A549 (cell line): ENCODE data around the gene TDRD12. TPM values are rescaled to one million over a fixed set of nuclear protein-coding genes. Genes with fewer than 3 reads are reported as not detected.
"Not testable (repeated sequence)": the region's sequence is repeated elsewhere in the genome, so short reads cannot be mapped to it uniquely, and the experiment has no call there.

Experiments
- ATAC-seq, 2 experiments: fragments of 200-7000 bp in 1 of 2; fragments of >200 bp in 1 of 2; cut with Nextera tagmentation in 1 of 2; cut with Tn5 transposase in 1 of 2; 3 replicates each; pipeline versions ENCODE4 v1.8.0 to v1.9.1; 2018 to 2020; ENCODE audit warnings: mild to moderate bottlenecking in 1 of 2, moderate library complexity in 1 of 2
- CTCF ChIA-PET: fragments of 300-600 bp; sonication (Branson Sonifier 250); formaldehyde crosslinking; extraction: SDS; loops from one replicate; lab custom pipeline; 2021; ENCODE audit warnings: antibody characterized with exemption, inconsistent platforms; lab: Yijun Ruan, JAX
- POLR2A ChIA-PET: fragments of 350-600 bp; formaldehyde crosslinking; extraction: SDS; loops from one replicate; lab custom pipeline; 2021; ENCODE audit warnings: antibody characterized with exemption, inconsistent platforms; lab: Yijun Ruan, JAX
- DNase-seq, 2 experiments: peaks; one replicate each; pipeline versions ENCODE4 v3.0.0 to v3.0.0-alpha.2; 2011 to 2016; ENCODE audit warnings: low read depth in 1 of 2, low spot score in 1 of 2
- FAIRE-seq: peaks from 2 replicates; lab custom pipeline; 2011; peaks lifted over from hg19 to GRCh38; lab: Jason Lieb, UNC
- H3K27ac ChIP-seq, 2 experiments: fragments of >200 bp; sonication (Bioruptor Twin); formaldehyde crosslinking; 3 replicates each; pipeline ENCODE4 v1.5.1; 2016 to 2017
- H3K4me1 ChIP-seq: fragments of >200 bp; sonication (Bioruptor Twin); formaldehyde crosslinking; 3 replicates; pipeline ENCODE4 v1.6.1; 2016
- H3K4me2 ChIP-seq: fragments of >200 bp; sonication (Bioruptor Twin); formaldehyde crosslinking; 3 replicates; pipeline ENCODE4 v1.6.1; 2016
- H3K4me3 ChIP-seq: fragments of >200 bp; sonication (Bioruptor Twin); formaldehyde crosslinking; 3 replicates; pipeline ENCODE4 v1.5.1; 2016
- H3K9me3 ChIP-seq: fragments of >200 bp; sonication (Bioruptor Twin); formaldehyde crosslinking; 3 replicates; pipeline ENCODE4 v1.6.1; 2016
- CBX8 ChIP-seq: fragments of 200-600 bp; sonication (generic); IDR thresholded peaks from 2 replicates; pipeline ENCODE4 v1.6.1; 2016
- CEBPB ChIP-seq, 2 experiments: fragments of >200 bp in 1 of 2; sonication (Bioruptor Twin) in 1 of 2; formaldehyde crosslinking in 1 of 2; IDR thresholded peaks; 2 replicates each; pipeline ENCODE4 v1.6.1; 2012 to 2016
- EP300 ChIP-seq, 2 experiments: fragments of >200 bp; sonication (Bioruptor Twin); formaldehyde crosslinking; IDR thresholded peaks; 2 replicates in 1 of 2; 3 replicates in 1 of 2; pipeline ENCODE4 v1.6.1; 2016 to 2017
- FOSL2 ChIP-seq, 2 experiments: fragments of 450-650 bp in 1 of 2; fragments of >200 bp in 1 of 2; sonication (Bioruptor Twin) in 1 of 2; formaldehyde crosslinking; IDR thresholded peaks; 2 replicates each; pipeline versions ENCODE4 v1.5.0 to v1.6.1; 2016 to 2020; ENCODE audit warnings: mild to moderate bottlenecking in 1 of 2, moderate library complexity in 1 of 2
- GATA3 ChIP-seq: IDR thresholded peaks from 2 replicates; pipeline ENCODE4 v1.6.1; 2012; ENCODE audit warnings: borderline replicate concordance
- HEYL ChIP-seq: fragments of 250-450 bp; sonication (Bioruptor Pico); IDR thresholded peaks from 2 replicates; pipeline ENCODE4 v1.8.0; 2021; ENCODE audit warnings: mild to moderate bottlenecking, moderate library complexity
- HOXB13 ChIP-seq: fragments of 250-450 bp; sonication (Bioruptor Pico); IDR thresholded peaks from 2 replicates; pipeline ENCODE4 v1.5.0; 2020; ENCODE audit warnings: low read depth, mild to moderate bottlenecking, moderate library complexity
- MAFK ChIP-seq: fragments of 450-650 bp; IDR thresholded peaks from 2 replicates; pipeline ENCODE4 v1.6.1; 2014; ENCODE audit not compliant: partially characterized antibody
- MAX ChIP-seq: IDR thresholded peaks from 2 replicates; pipeline ENCODE4 v1.6.1; 2012
- MAZ ChIP-seq: fragments of 150-350 bp; IDR thresholded peaks from 2 replicates; pipeline ENCODE4 v1.6.1; 2014; ENCODE audit warnings: antibody characterized with exemption, low read depth, low read length, borderline replicate concordance
- MYC ChIP-seq: IDR thresholded peaks from 2 replicates; pipeline ENCODE4 v1.6.1; 2012; ENCODE audit warnings: mild to moderate bottlenecking, inconsistent platforms, low read length, improper control_type of control experiment, borderline replicate concordance
- NR3C1 ChIP-seq: fragments of >200 bp; sonication (Bioruptor Twin); formaldehyde crosslinking; IDR thresholded peaks from 3 replicates; pipeline ENCODE4 v1.6.1; 2017
- PBX3 ChIP-seq: IDR thresholded peaks from 2 replicates; pipeline ENCODE4 v1.6.1; 2012
- POLR2A ChIP-seq: IDR thresholded peaks from 2 replicates; pipeline ENCODE4 v1.6.1; 2012; ENCODE audit warnings: mild to moderate bottlenecking, low read length
- RNF2 ChIP-seq: fragments of 200-600 bp; sonication (generic); IDR thresholded peaks from 2 replicates; pipeline ENCODE4 v1.6.1; 2016; ENCODE audit warnings: low read depth, mild to moderate bottlenecking, antibody characterized with exemption, moderate library complexity, borderline replicate concordance
- SREBF2 ChIP-seq: fragments of 450-650 bp; IDR thresholded peaks from 2 replicates; pipeline ENCODE4 v1.6.1; 2014; ENCODE audit warnings: mild to moderate bottlenecking, moderate library complexity
- TFCP2L1 ChIP-seq: fragments of 250-450 bp; sonication (Bioruptor Pico); IDR thresholded peaks from 2 replicates; pipeline ENCODE4 v1.5.0; 2021; ENCODE audit warnings: mild to moderate bottlenecking
- ZC3H11A ChIP-seq: fragments of 450-650 bp; IDR thresholded peaks from 2 replicates; pipeline ENCODE4 v1.6.1; 2014; ENCODE audit warnings: antibody characterized with exemption, mild to moderate bottlenecking
- ZNF302 ChIP-seq: fragments of 250-450 bp; sonication (Bioruptor Pico); IDR thresholded peaks from 2 replicates; pipeline ENCODE4 v1.9.0; 2021; ENCODE audit warnings: inconsistent platforms, mild to moderate bottlenecking, moderate library complexity
- ZSCAN20 ChIP-seq: fragments of 250-450 bp; sonication (Bioruptor Pico); IDR thresholded peaks from 2 replicates; pipeline ENCODE4 v1.8.0; 2022; ENCODE audit warnings: mild to moderate bottlenecking, moderate library complexity
- WGBS: methylation state at CpG from one replicate; pipeline ENCODE4 v1.1.6; 2017; ENCODE audit errors: missing lambda C conversion rate; 5-methylcytosine and 5-hydroxymethylcytosine counted together
- polyA plus RNA-seq, 4 experiments: library from polyadenylated mRNA; depleted of rRNA in 3 of 4; stranded (reverse); fragments of >200 nt; fragmentation: RNase III in 1 of 4; extraction: RNeasy Plus Mini Kit Qiagen cat#74134 plus additional on column Dnase treatment in 1 of 4; gene quantifications; 2 replicates in 3 of 4; 3 replicates in 1 of 4; pipeline ENCODE4 v1.2.3, GENCODE V29; 2011 to 2017
- TF ChIP-seq, protein P1 (sequence below): fragments of 200-600 bp; sonication (generic); IDR thresholded peaks from 2 replicates; pipeline ENCODE4 v1.6.1; 2016; ENCODE audit warnings: antibody characterized with exemption, mild to moderate bottlenecking, moderate library complexity
- TF ChIP-seq, protein P2 (sequence below): fragments of >200 bp; sonication (Bioruptor Twin); formaldehyde crosslinking; IDR thresholded peaks from 3 replicates; pipeline ENCODE4 v1.6.1; 2016
- TF ChIP-seq, protein P3 (sequence below): fragments of 250-450 bp; sonication (Bioruptor Pico); IDR thresholded peaks from 2 replicates; pipeline ENCODE4 v1.5.0; 2020; ENCODE audit warnings: low read depth, mild to moderate bottlenecking, moderate library complexity

TDRD12 gene
- polyA plus RNA-seq, 2 of the 4 experiments (the other 2 are of a cell fraction) = 0.19 to 0.53 TPM

DNA sequence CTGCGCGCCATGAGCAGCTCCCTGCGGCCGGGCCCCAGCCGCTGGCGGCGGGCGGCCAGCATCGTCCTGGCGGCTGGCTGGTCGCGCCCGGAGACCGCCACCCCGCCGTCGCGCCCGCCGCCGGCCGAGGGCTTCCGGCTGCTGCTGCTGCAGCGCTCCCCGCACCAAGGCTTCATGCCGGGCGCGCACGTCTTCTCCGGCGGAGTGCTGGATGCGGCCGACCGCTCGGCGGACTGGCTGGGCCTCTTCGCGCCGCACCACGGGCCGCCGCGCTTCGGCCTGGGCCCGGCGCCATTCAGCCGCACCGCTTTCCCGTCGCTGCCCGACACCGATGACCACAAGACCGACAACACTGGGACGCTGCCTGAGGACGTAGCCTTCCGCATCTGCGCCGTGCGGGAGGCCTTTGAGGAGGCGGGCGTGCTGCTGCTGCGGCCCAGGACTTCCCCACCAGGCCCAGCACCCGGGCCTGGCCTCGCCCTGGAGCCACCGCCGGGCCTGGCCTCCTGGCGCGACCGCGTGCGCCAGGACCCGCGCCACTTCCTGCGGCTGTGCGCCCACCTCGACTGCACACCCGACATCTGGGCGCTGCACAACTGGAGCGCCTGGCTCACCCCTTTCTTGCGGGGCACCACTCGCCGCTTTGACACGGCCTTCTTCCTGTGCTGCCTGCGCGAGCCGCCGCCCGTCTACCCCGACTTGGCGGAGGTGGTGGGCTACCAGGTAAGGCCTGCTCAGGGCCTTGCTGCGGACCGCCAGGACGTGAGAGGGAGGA is 27.4 kb upstream of the TDRD12 start (continued):
- TF ChIP-seq PBX3 = peak; percentile 3; the same call in 1 of the 2 replicates

GRCh38 chr19:32692727-32693061 is 26.9 kb upstream of the TDRD12 start:
- FAIRE-seq = no peak
- POLR2A ChIA-PET = no interaction called here
- peak; percentile 13; a peak in 4 of 6 replicates for ATAC-seq

DNA sequence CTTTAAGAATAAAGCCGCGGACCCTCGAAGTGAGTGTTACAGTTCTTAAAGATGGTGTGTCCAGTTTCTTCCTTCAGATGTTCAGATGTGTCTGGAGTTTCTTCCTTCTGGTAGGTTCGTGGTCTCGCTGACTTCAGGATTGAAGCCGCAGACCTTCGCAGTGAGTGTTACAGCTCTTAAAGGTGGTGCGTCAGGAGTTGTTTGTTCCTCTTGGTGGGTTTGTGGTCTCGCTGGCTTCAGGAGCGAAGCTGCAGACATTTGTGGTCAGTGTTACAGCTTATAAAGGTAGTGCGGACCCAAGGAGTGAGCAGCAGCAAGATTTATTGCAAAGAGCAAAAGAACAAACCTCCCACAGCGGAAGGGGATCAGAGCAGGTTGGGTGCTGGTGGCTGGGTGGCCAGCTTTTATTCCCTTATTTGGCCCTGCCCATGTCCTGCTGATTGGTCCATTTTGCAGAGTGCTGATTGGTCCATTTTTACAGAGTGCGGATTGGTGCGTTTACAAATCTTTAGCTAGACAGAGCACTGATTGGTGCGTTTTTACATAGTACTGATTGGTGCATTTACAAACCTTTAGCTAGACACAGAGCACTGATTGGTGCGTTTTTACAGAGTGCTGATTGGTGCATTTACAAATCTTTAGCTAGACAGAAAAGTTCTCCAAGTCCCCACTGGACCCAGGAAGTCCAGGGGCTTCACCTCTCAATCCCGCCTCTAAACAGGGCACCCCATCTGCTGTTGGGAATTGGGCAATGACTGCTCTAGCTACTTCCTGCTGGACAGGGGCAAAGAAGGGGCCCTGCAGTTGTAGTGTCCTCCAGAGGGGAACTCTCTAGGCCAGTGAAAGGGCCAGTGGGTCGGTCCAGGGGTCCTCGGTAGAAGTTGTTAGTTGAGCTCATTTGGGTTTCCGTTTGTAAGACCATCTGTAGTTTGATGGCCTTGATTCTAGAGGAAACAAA is 26.1 kb upstream of the TDRD12 start:
- peaks cover 34% of the 10 kb centered on the region for H3K4me1 ChIP-seq
- H3K27ac ChIP-seq = peak overlapping the region; percentile 77 to 94; a peak in 5 of 6 replicates
- POLR2A ChIA-PET, FAIRE-seq, ATAC-seq, H3K9me3 ChIP-seq: not testable (repeated sequence)
- H3K4me3 ChIP-seq = peak overlapping the region; percentile 59
- 87% methylated on average over 20 of the region's 20 CpGs for WGBS
- H3K4me2 ChIP-seq = peak overlapping the region; percentile 78
- CTCF ChIA-PET = interaction anchor here (0.6 to 1.5 kb wide), 4 partner anchors 16 to 374 kb away, joined by 3 to 6 read pairs (median 3); no protein-coding TSS in a partner anchor
- peak in 1 of 2 experiments; percentile 84 for DNase-seq
- TF ChIP-seq, protein P1, sequence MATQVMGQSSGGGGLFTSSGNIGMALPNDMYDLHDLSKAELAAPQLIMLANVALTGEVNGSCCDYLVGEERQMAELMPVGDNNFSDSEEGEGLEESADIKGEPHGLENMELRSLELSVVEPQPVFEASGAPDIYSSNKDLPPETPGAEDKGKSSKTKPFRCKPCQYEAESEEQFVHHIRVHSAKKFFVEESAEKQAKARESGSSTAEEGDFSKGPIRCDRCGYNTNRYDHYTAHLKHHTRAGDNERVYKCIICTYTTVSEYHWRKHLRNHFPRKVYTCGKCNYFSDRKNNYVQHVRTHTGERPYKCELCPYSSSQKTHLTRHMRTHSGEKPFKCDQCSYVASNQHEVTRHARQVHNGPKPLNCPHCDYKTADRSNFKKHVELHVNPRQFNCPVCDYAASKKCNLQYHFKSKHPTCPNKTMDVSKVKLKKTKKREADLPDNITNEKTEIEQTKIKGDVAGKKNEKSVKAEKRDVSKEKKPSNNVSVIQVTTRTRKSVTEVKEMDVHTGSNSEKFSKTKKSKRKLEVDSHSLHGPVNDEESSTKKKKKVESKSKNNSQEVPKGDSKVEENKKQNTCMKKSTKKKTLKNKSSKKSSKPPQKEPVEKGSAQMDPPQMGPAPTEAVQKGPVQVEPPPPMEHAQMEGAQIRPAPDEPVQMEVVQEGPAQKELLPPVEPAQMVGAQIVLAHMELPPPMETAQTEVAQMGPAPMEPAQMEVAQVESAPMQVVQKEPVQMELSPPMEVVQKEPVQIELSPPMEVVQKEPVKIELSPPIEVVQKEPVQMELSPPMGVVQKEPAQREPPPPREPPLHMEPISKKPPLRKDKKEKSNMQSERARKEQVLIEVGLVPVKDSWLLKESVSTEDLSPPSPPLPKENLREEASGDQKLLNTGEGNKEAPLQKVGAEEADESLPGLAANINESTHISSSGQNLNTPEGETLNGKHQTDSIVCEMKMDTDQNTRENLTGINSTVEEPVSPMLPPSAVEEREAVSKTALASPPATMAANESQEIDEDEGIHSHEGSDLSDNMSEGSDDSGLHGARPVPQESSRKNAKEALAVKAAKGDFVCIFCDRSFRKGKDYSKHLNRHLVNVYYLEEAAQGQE = peak; percentile 27; the same call in 1 of the 2 replicates
- TF ChIP-seq TFCP2L1 (CRISPR knock-in tag) (peak; percentile 65; the same call in 1 of the 2 replicates), MAFK (peak; percentile 77)
- TF ChIP-seq, all 56 proteins: peak for 3; not testable (repeated sequence) for 53

More at GRCh38 chr19:32692727-32693061, 26.9 kb upstream of the TDRD12 start:
- TF ChIP-seq MAFK (no peak), ZC3H11A (no peak), MAZ (no peak), SREBF2 (no peak), MYC (no peak; the same call in 1 of the 2 replicates), POLR2A (no peak), EP300 (IDR thresholded peaks at IDR 0.05) (no peak), MAX (no peak), GATA3 (no peak), FOSL2 (IDR thresholded peaks at IDR 0.05) (no peak), FOSL2 (CRISPR knock-in tag; IDR thresholded peaks at IDR 0.05) (no peak), RNF2 (no peak), HOXB13 (CRISPR knock-in tag) (no peak), NR3C1 (no peak), CEBPB (IDR thresholded peaks at IDR 0.05) (no peak), HEYL (CRISPR knock-in tag) (no peak), ZNF302 (CRISPR knock-in tag) (no peak), ZSCAN20 (CRISPR knock-in tag) (no peak), CBX8 (no peak)
- TF ChIP-seq, protein P2, sequence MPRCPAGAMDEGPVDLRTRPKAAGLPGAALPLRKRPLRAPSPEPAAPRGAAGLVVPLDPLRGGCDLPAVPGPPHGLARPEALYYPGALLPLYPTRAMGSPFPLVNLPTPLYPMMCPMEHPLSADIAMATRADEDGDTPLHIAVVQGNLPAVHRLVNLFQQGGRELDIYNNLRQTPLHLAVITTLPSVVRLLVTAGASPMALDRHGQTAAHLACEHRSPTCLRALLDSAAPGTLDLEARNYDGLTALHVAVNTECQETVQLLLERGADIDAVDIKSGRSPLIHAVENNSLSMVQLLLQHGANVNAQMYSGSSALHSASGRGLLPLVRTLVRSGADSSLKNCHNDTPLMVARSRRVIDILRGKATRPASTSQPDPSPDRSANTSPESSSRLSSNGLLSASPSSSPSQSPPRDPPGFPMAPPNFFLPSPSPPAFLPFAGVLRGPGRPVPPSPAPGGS = no peak
- TF ChIP-seq, protein P3, sequence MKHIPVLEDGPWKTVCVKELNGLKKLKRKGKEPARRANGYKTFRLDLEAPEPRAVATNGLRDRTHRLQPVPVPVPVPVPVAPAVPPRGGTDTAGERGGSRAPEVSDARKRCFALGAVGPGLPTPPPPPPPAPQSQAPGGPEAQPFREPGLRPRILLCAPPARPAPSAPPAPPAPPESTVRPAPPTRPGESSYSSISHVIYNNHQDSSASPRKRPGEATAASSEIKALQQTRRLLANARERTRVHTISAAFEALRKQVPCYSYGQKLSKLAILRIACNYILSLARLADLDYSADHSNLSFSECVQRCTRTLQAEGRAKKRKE = no peak
- TF ChIP-seq, all 56 proteins: peak for 0
- CTCF ChIA-PET = interaction anchor here (1.5 kb wide), 1 partner anchor 93 kb away, joined by 6 read pairs; no protein-coding TSS in a partner anchor
- WGBS = 11% methylated on average over 7 of the region's 7 CpGs
- DNase-seq = peak in 1 of 2 experiments; percentile 61
- Histone ChIP-seq H3K27ac (peak overlapping the region; percentile 77 to 94), H3K9me3 (peaks cover 5% of the 10 kb centered on the region; the same call in 1 of the 3 replicates), H3K4me3 (peak overlapping the region; percentile 59), H3K4me1 (peaks cover 34% of the 10 kb centered on the region), H3K4me2 (peak overlapping the region; percentile 78)
